Immature natural killer cell (primary cell): ENCODE results near the gene MEIS1. TPM values are rescaled to one million over a fixed set of nuclear protein-coding genes. Genes with fewer than 3 reads are reported as not detected.

Experiments
- DNase-seq, 3 donors: peaks; one replicate each; pipeline ENCODE4 v3.0.0; 2022; ENCODE audit warnings: mixed read lengths in 1 of 3
- H3K27ac Mint-ChIP-seq, 6 donors: one replicate each; pipeline ENCODE4 v1.8.0; 2020; ENCODE audit warnings: mixed read lengths in 6 of 6, mild to moderate bottlenecking in 5 of 6, inconsistent platforms in 4 of 6, moderate library complexity in 3 of 6
- H3K27me3 Mint-ChIP-seq, 3 donors: one replicate each; pipeline ENCODE4 v1.8.0; 2020 to 2021; ENCODE audit warnings: low read depth in 3 of 3, mild to moderate bottlenecking in 3 of 3, mixed read lengths in 3 of 3, moderate library complexity in 3 of 3, inconsistent platforms in 1 of 3
- H3K36me3 Mint-ChIP-seq, 3 donors: one replicate each; pipeline ENCODE4 v1.8.0; 2020; ENCODE audit warnings: mixed read lengths in 3 of 3, inconsistent platforms in 2 of 3, mild to moderate bottlenecking in 2 of 3
- H3K4me1 Mint-ChIP-seq, 2 donors: one replicate each; pipeline ENCODE4 v1.8.0; 2020; ENCODE audit warnings: inconsistent platforms in 2 of 2, mild to moderate bottlenecking in 2 of 2, mixed read lengths in 2 of 2, moderate library complexity in 1 of 2
- H3K4me3 Mint-ChIP-seq, 5 donors: one replicate each; pipeline ENCODE4 v1.8.0; 2020; ENCODE audit warnings: mild to moderate bottlenecking in 5 of 5, mixed read lengths in 5 of 5, inconsistent platforms in 3 of 5, moderate library complexity in 3 of 5
- H3K9me3 Mint-ChIP-seq, 6 donors: one replicate each; pipeline ENCODE4 v1.8.0; 2020; ENCODE audit warnings: mild to moderate bottlenecking in 6 of 6, mixed read lengths in 6 of 6, inconsistent platforms in 4 of 6, moderate library complexity in 3 of 6
- polyA plus RNA-seq, 3 donors: library from polyadenylated mRNA; unstranded; fragments of 300-500 nt; fragmentation: Illumina TruSeq; gene quantifications; one replicate each; pipeline ENCODE4 v1.2.3, GENCODE V29; 2021

MEIS1 gene
- polyA plus RNA-seq, 3 donors from 2014 or later = 1.3 to 1.7 TPM; not detected in 1

GRCh38 chr2:66523990-66524389, 89.1 kb downstream of the MEIS1 start:
- Mint-ChIP-seq H3K4me1 (no peaks in the 10 kb centered on the region), H3K27ac (no peak overlapping the region), H3K36me3 (no peaks in the 10 kb centered on the region), H3K9me3 (peaks cover 0 to 2% (median 0%) of the 10 kb centered on the region in 6 donors), H3K4me3 (no peak overlapping the region), H3K27me3 (no peaks in the 10 kb centered on the region)
- DNase-seq = no peak

- Mint-ChIP-seq H3K9me3 (peaks cover 0 to 7% (median 0%) of the 10 kb centered on the region in 6 donors), H3K4me3 (no peak overlapping the region), H3K27ac (no peak overlapping the region), H3K4me1 (no peaks in the 10 kb centered on the region), H3K36me3 (peaks cover 0 to 4% (median 0%) of the 10 kb centered on the region in 3 donors), H3K27me3 (peaks cover 0 to 3% (median 1%) of the 10 kb centered on the region in 3 donors)
- DNase-seq = no peak
These were observed 90.7 kb downstream of the MEIS1 start for GRCh38 chr2:66525606-66526005.

- Mint-ChIP-seq H3K27ac (no peak overlapping the region), H3K36me3 (peaks cover 0 to 4% (median 0%) of the 10 kb centered on the region in 3 donors), H3K9me3 (peaks cover 0 to 7% (median 0%) of the 10 kb centered on the region in 6 donors), H3K4me3 (no peak overlapping the region), H3K27me3 (peaks cover 0 to 3% (median 1%) of the 10 kb centered on the region in 3 donors), H3K4me1 (no peaks in the 10 kb centered on the region)
- no peak for DNase-seq
These were observed 91.3 kb downstream of the MEIS1 start for GRCh38 chr2:66526180-66526579.

GRCh38 chr2:66528974-66529724, 94.2 kb downstream of the MEIS1 start:
- DNase-seq = no peak
- peaks cover 0 to 4% (median 0%) of the 10 kb centered on the region in 3 donors for H3K36me3 Mint-ChIP-seq
- H3K4me1 Mint-ChIP-seq = no peaks in the 10 kb centered on the region
- H3K9me3 Mint-ChIP-seq = peaks cover 0 to 7% (median 0%) of the 10 kb centered on the region in 6 donors
- H3K27ac Mint-ChIP-seq = no peak overlapping the region
- no peak overlapping the region for H3K4me3 Mint-ChIP-seq
- peaks cover 1 to 3% (median 2%) of the 10 kb centered on the region in 3 donors for H3K27me3 Mint-ChIP-seq

GRCh38 chr2:66530651-66531050, 95.7 kb downstream of the MEIS1 start:
- H3K36me3 Mint-ChIP-seq = peaks cover 0 to 4% (median 0%) of the 10 kb centered on the region in 3 donors
- no peaks in the 10 kb centered on the region for H3K4me1 Mint-ChIP-seq
- no peak overlapping the region for H3K4me3 Mint-ChIP-seq
- H3K27ac Mint-ChIP-seq = no peak overlapping the region
- H3K9me3 Mint-ChIP-seq = peaks cover 0 to 7% (median 0%) of the 10 kb centered on the region in 6 donors
- no peak for DNase-seq
- H3K27me3 Mint-ChIP-seq = peaks cover 1 to 3% (median 2%) of the 10 kb centered on the region in 3 donors

GRCh38 chr2:66531155-66531554, 96.2 kb downstream of the MEIS1 start:
- Mint-ChIP-seq H3K4me3 (no peak overlapping the region), H3K27ac (no peak overlapping the region), H3K9me3 (peaks cover 0 to 7% (median 0%) of the 10 kb centered on the region in 6 donors), H3K27me3 (peaks cover 1 to 3% (median 2%) of the 10 kb centered on the region in 3 donors), H3K4me1 (no peaks in the 10 kb centered on the region), H3K36me3 (peaks cover 0 to 4% (median 0%) of the 10 kb centered on the region in 3 donors)
- DNase-seq = no peak

GRCh38 chr2:66531567-66531966, 96.6 kb downstream of the MEIS1 start:
- Mint-ChIP-seq H3K4me1 (no peaks in the 10 kb centered on the region), H3K4me3 (no peak overlapping the region), H3K27ac (no peak overlapping the region), H3K9me3 (peaks cover 0 to 7% (median 0%) of the 10 kb centered on the region in 6 donors), H3K27me3 (peaks cover 1 to 3% (median 2%) of the 10 kb centered on the region in 3 donors), H3K36me3 (peaks cover 0 to 4% (median 0%) of the 10 kb centered on the region in 3 donors)
- no peak for DNase-seq

GRCh38 chr2:66532972-66533868, 98.3 kb downstream of the MEIS1 start:
- Mint-ChIP-seq H3K27me3 (peaks cover 1 to 3% (median 2%) of the 10 kb centered on the region in 3 donors), H3K4me1 (no peaks in the 10 kb centered on the region), H3K36me3 (peaks cover 0 to 4% (median 0%) of the 10 kb centered on the region in 3 donors), H3K9me3 (peaks cover 0 to 7% (median 0%) of the 10 kb centered on the region in 6 donors), H3K4me3 (no peak overlapping the region), H3K27ac (no peak overlapping the region)
- no peak for DNase-seq

- no peaks in the 10 kb centered on the region for H3K4me1 Mint-ChIP-seq
- H3K27me3 Mint-ChIP-seq = peaks cover 1 to 3% (median 2%) of the 10 kb centered on the region in 3 donors
- H3K36me3 Mint-ChIP-seq = peaks cover 0 to 4% (median 0%) of the 10 kb centered on the region in 3 donors
- peaks cover 0 to 4% (median 0%) of the 10 kb centered on the region in 6 donors for H3K9me3 Mint-ChIP-seq
- H3K4me3 Mint-ChIP-seq = no peak overlapping the region
- DNase-seq = no peak
- no peak overlapping the region for H3K27ac Mint-ChIP-seq
These were observed 99.5 kb downstream of the MEIS1 start for GRCh38 chr2:66534461-66534860.

- peaks cover 0 to 2% (median 2%) of the 10 kb centered on the region in 3 donors for H3K27me3 Mint-ChIP-seq
- no peaks in the 10 kb centered on the region for H3K36me3 Mint-ChIP-seq
- H3K27ac Mint-ChIP-seq = no peak overlapping the region
- DNase-seq = no peak
- no peaks in the 10 kb centered on the region for H3K4me1 Mint-ChIP-seq
- H3K9me3 Mint-ChIP-seq = no peaks in the 10 kb centered on the region
- no peak overlapping the region for H3K4me3 Mint-ChIP-seq
These were observed 100.8 kb downstream of the MEIS1 start for GRCh38 chr2:66535574-66536289.

GRCh38 chr2:66536290-66536673, 101.4 kb downstream of the MEIS1 start:
- H3K27me3 Mint-ChIP-seq = peaks cover 0 to 2% (median 2%) of the 10 kb centered on the region in 3 donors
- H3K9me3 Mint-ChIP-seq = no peaks in the 10 kb centered on the region
- H3K4me3 Mint-ChIP-seq = no peak overlapping the region
- no peak for DNase-seq
- H3K27ac Mint-ChIP-seq = no peak overlapping the region
- H3K4me1 Mint-ChIP-seq = no peaks in the 10 kb centered on the region
- H3K36me3 Mint-ChIP-seq = no peaks in the 10 kb centered on the region

- Mint-ChIP-seq H3K27ac (no peak overlapping the region), H3K36me3 (no peaks in the 10 kb centered on the region), H3K4me3 (no peak overlapping the region), H3K9me3 (no peaks in the 10 kb centered on the region), H3K27me3 (peaks cover 2 to 3% (median 2%) of the 10 kb centered on the region in 3 donors), H3K4me1 (no peaks in the 10 kb centered on the region)
- DNase-seq = no peak
These were observed 102.1 kb downstream of the MEIS1 start for GRCh38 chr2:66536997-66537396.

- Mint-ChIP-seq H3K27ac (no peak overlapping the region), H3K27me3 (peaks cover 2 to 5% (median 2%) of the 10 kb centered on the region in 3 donors), H3K4me1 (peaks cover 0 to 6% of the 10 kb centered on the region in 2 donors), H3K4me3 (no peak overlapping the region), H3K36me3 (no peaks in the 10 kb centered on the region), H3K9me3 (peaks cover 0 to 3% (median 0%) of the 10 kb centered on the region in 6 donors)
- DNase-seq = no peak
These were observed 103.4 kb downstream of the MEIS1 start for GRCh38 chr2:66538291-66538690.
